SK-N-SH (cell line): ENCODE data around the gene AP4S1. TPM values are rescaled to one million over a fixed set of nuclear protein-coding genes. Genes with fewer than 3 reads are reported as not detected.

Experiments used
- CTCF ChIA-PET: fragments of 300-600, 350-600 bp; formaldehyde crosslinking; extraction: SDS; loops from one replicate; lab custom pipeline; 2021; lab: Yijun Ruan, JAX
- POLR2A ChIA-PET: fragments of 350-600 bp; sonication (Branson Sonifier 250); formaldehyde crosslinking; extraction: SDS; loops from one replicate; lab custom pipeline; 2020; ENCODE audit warnings: antibody characterized with exemption, inconsistent platforms; lab: Yijun Ruan, JAX
- DNase-seq: peaks from one replicate; pipeline ENCODE4 v3.0.0; 2012
- H2AFZ ChIP-seq: fragments of 200-600 bp; sonication (generic); 2 replicates; pipeline ENCODE4 v1.8.1; 2016; ENCODE audit warnings: antibody characterized with exemption, mild to moderate bottlenecking, low read depth
- H3F3A ChIP-seq: fragments of 200-600 bp; sonication (generic); replicated peaks from 2 replicates; pipeline ENCODE3; 2016; ENCODE audit warnings: antibody characterized with exemption, mild to moderate bottlenecking; ENCODE audit not compliant: insufficient read depth
- H3K27ac ChIP-seq, 2 experiments: fragments of 200-500 bp in 1 of 2; fragments of 200-600 bp in 1 of 2; sonication (Bioruptor generic) in 1 of 2; sonication (generic), shearing (Covaris generic) in 1 of 2; 2 replicates each; pipeline versions ENCODE4 v1.5.1 to v1.6.1; 2014 to 2016; ENCODE audit warnings: low read depth in 2 of 2, inconsistent platforms in 1 of 2, low read length in 1 of 2, mild to moderate bottlenecking in 1 of 2, mixed read lengths in 1 of 2
- H3K27me3 ChIP-seq: fragments of 200-600 bp; sonication (generic), shearing (Covaris generic); 2 replicates; pipeline ENCODE4 v1.6.1; 2016; ENCODE audit warnings: mixed run types; ENCODE audit not compliant: insufficient read depth
- H3K36me3 ChIP-seq, 2 experiments: fragments of 200-500 bp in 1 of 2; fragments of 200-600 bp in 1 of 2; sonication (Bioruptor generic) in 1 of 2; sonication (generic) in 1 of 2; replicated peaks in 1 of 2; 2 replicates each; pipeline versions ENCODE3 to v1.5.1; 2014 to 2016; ENCODE audit warnings: low read length in 1 of 2, mild to moderate bottlenecking in 1 of 2; ENCODE audit not compliant: insufficient read depth in 2 of 2, control insufficient read depth in 1 of 2
- H3K4me1 ChIP-seq, 2 experiments: fragments of 200-500 bp in 1 of 2; fragments of 200-600 bp in 1 of 2; sonication (Bioruptor generic) in 1 of 2; sonication (generic), shearing (Covaris generic) in 1 of 2; 2 replicates each; pipeline versions ENCODE4 v1.5.1 to v1.6.1; 2014 to 2016; ENCODE audit warnings: low read depth in 1 of 2, low read length in 1 of 2, mixed run types in 1 of 2; ENCODE audit not compliant: insufficient read depth in 2 of 2, control insufficient read depth in 1 of 2
- H3K4me2 ChIP-seq: fragments of 200-600 bp; sonication (generic), shearing (Covaris generic); 2 replicates; pipeline ENCODE4 v1.6.1; 2017; ENCODE audit warnings: mixed run types
- H3K4me3 ChIP-seq, 2 experiments: fragments of 200-500 bp in 1 of 2; fragments of 200-600 bp in 1 of 2; sonication (Bioruptor generic) in 1 of 2; sonication (generic), shearing (Covaris generic) in 1 of 2; 2 replicates each; pipeline versions ENCODE4 v1.5.1 to v1.8.1; 2014 to 2016; ENCODE audit warnings: low read depth in 2 of 2, inconsistent platforms in 1 of 2, low read length in 1 of 2, mild to moderate bottlenecking in 1 of 2, mixed read lengths in 1 of 2, moderate library complexity in 1 of 2
- H3K79me2 ChIP-seq: fragments of 200-600 bp; sonication (generic); 2 replicates; pipeline ENCODE4 v1.8.1; 2017; ENCODE audit warnings: mild to moderate bottlenecking; ENCODE audit not compliant: insufficient read depth
- H3K9ac ChIP-seq: fragments of 200-600 bp; sonication (generic); 2 replicates; pipeline ENCODE4 v1.6.1; 2017; ENCODE audit warnings: mixed run types
- H3K9me2 ChIP-seq: fragments of 200-600 bp; sonication (generic); 2 replicates; pipeline ENCODE4 v1.6.1; 2017; ENCODE audit warnings: mixed run types
- H3K9me3 ChIP-seq: fragments of 200-600 bp; sonication (generic); 2 replicates; pipeline ENCODE4 v1.6.1; 2017; ENCODE audit warnings: mixed run types, mild to moderate bottlenecking, moderate library complexity
- H4K20me1 ChIP-seq: fragments of 200-600 bp; sonication (generic); 2 replicates; pipeline ENCODE4 v1.6.1; 2017; ENCODE audit warnings: mild to moderate bottlenecking, mixed run types; ENCODE audit not compliant: insufficient read depth
- CHD2 ChIP-seq: fragments of 150-350 bp; IDR thresholded peaks from 2 replicates; pipeline ENCODE4 v1.6.1; 2018; ENCODE audit warnings: low read length; ENCODE audit not compliant: partially characterized antibody
- ELF1 ChIP-seq: IDR thresholded peaks from 2 replicates; pipeline ENCODE4 v1.4.0; 2012
- EZH2phosphoT487 ChIP-seq: fragments of 200-600 bp; sonication (generic); IDR thresholded peaks from 2 replicates; pipeline ENCODE4 v1.6.1; 2017; ENCODE audit warnings: low read depth, mixed run types, mild to moderate bottlenecking, antibody characterized with exemption, moderate library complexity, borderline replicate concordance
- FOSL2 ChIP-seq: IDR thresholded peaks from 2 replicates; pipeline ENCODE4 v1.4.0; 2012; ENCODE audit warnings: low read depth, mild to moderate bottlenecking, moderate library complexity, borderline replicate concordance
- FOXJ3 ChIP-seq: sonication (generic); formaldehyde crosslinking; IDR thresholded peaks from 2 replicates; pipeline ENCODE4 v1.5.1; 2020; ENCODE audit warnings: mild to moderate bottlenecking, missing genetic modification reagents
- GATA2 ChIP-seq: sonication (generic); formaldehyde crosslinking; IDR thresholded peaks from 2 replicates; pipeline ENCODE4 v1.5.0; 2020; ENCODE audit warnings: mild to moderate bottlenecking, missing genetic modification reagents
- MXI1 ChIP-seq: IDR thresholded peaks from 2 replicates; pipeline ENCODE4 v1.6.1; 2012; ENCODE audit warnings: mild to moderate bottlenecking, low read depth, low read length, improper control_type of control experiment
- NRF1 ChIP-seq: IDR thresholded peaks from 2 replicates; pipeline ENCODE4 v1.6.1; 2012; ENCODE audit warnings: low read depth, mild to moderate bottlenecking, low read length
- POLR2AphosphoS5 ChIP-seq: IDR thresholded peaks from 2 replicates; pipeline ENCODE4 v1.6.1; 2012; ENCODE audit warnings: low read depth, low read length
- RCOR1 ChIP-seq: fragments of 150-350 bp; IDR thresholded peaks from 2 replicates; pipeline ENCODE4 v1.6.1; 2017; ENCODE audit warnings: antibody characterized with exemption, low read length
- RFX5 ChIP-seq: IDR thresholded peaks from 2 replicates; pipeline ENCODE4 v1.6.1; 2012; ENCODE audit warnings: mild to moderate bottlenecking, improper control_type of control experiment, low read length
- RXRA ChIP-seq: IDR thresholded peaks from 2 replicates; pipeline ENCODE4 v1.4.0; 2012; ENCODE audit warnings: low read depth, mild to moderate bottlenecking, borderline replicate concordance
- TAF1 ChIP-seq: IDR thresholded peaks from 2 replicates; pipeline ENCODE4 v1.6.1; 2012; ENCODE audit warnings: low read depth, mild to moderate bottlenecking, low read length, moderate library complexity, borderline replicate concordance
- TCF12 ChIP-seq: IDR thresholded peaks from 2 replicates; pipeline ENCODE4 v1.4.0; 2012
- TEAD4 ChIP-seq: IDR thresholded peaks from 2 replicates; pipeline ENCODE4 v1.4.0; 2012; ENCODE audit warnings: mild to moderate bottlenecking, borderline replicate concordance; ENCODE audit not compliant: insufficient read depth
- WGBS: methylation state at CpG from one replicate; pipeline ENCODE4 v1.1.6; 2017; ENCODE audit warnings: low lambda C conversion rate; 5-methylcytosine and 5-hydroxymethylcytosine counted together
- polyA plus RNA-seq, 3 experiments: library from polyadenylated mRNA; depleted of rRNA; stranded (reverse); fragments of >200 nt; gene quantifications; 2 replicates each; pipeline ENCODE4 v1.2.3, GENCODE V29; 2012
- TF ChIP-seq, protein P1 (sequence below): fragments of 150-350 bp; IDR thresholded peaks from 2 replicates; pipeline ENCODE4 v1.6.1; 2016; ENCODE audit warnings: mild to moderate bottlenecking, low read depth, low read length
- TF ChIP-seq, protein P2 (sequence below): fragments of 150-350 bp; IDR thresholded peaks from 2 replicates; pipeline ENCODE4 v1.6.1; 2017; ENCODE audit warnings: antibody characterized with exemption, low read length, low read depth, borderline replicate concordance
- TF ChIP-seq, protein P3 (sequence below): IDR thresholded peaks from 2 replicates; pipeline ENCODE4 v1.4.0; 2012; ENCODE audit warnings: low read depth, borderline replicate concordance
- TF ChIP-seq, protein P4 (sequence below): IDR thresholded peaks from 2 replicates; pipeline ENCODE4 v1.4.0; 2012; ENCODE audit warnings: low read depth
- TF ChIP-seq, protein P5 (sequence below): IDR thresholded peaks from 2 replicates; pipeline ENCODE4 v1.4.0; 2012; ENCODE audit warnings: low read depth, borderline replicate concordance

AP4S1 gene
- polyA plus RNA-seq, 1 of the 3 experiments (the other 2 are of a cell fraction): 1.7 TPM

DNA sequence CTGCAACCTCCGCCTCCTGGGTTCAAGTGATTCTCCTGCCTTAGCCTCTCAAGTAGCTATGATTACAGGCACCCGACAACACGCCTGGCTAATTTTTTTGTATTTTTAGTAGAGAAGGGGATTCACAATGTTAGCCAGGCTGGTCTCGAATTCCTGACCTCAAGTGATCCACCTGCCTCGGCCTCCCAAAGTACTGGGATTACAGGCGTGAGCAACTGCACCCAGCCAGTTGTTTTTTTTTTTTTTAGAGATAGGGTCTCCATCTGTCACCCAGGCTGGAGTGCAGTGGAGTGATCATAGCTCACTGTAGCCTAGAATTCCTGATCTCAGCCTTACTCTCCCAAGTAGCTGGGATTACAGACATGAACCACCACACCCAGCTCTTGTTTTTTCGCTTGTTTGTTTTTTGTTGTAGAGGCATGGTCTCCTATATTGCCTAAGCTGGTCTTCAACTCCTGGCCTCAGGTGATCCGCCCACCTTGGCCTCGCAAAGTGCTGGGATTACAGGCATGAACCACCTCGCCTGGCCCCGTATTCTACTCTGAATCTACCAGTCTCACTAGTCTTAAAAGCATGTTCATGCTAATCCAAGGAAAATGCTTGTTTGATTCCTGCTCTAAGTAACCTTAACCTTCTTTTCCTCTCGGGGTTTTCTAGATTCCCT is 32.4 kb downstream of the AP4S1 start:
- Histone ChIP-seq H3K36me3 (no peaks in the 10 kb centered on the region), H3K9me3 (no peaks in the 10 kb centered on the region), H3K9me2 (no peaks in the 10 kb centered on the region), H3K4me2 (no peak overlapping the region), H3K27me3 (no peaks in the 10 kb centered on the region), H3F3A (peaks cover 7% of the 10 kb centered on the region), H3K79me2 (no peaks in the 10 kb centered on the region), H2AFZ (no peak overlapping the region), H3K27ac (no peak overlapping the region), H3K4me1 (peaks cover 0 to 10% of the 10 kb centered on the region in 2 experiments; a peak in 1 of 4 replicates), H3K9ac (no peak overlapping the region), H3K4me3 (no peak overlapping the region), H4K20me1 (no peaks in the 10 kb centered on the region)
- TF ChIP-seq GATA2 (CRISPR knock-in tag): no peak
- TF ChIP-seq NRF1: no peak
- TF ChIP-seq, protein P1, sequence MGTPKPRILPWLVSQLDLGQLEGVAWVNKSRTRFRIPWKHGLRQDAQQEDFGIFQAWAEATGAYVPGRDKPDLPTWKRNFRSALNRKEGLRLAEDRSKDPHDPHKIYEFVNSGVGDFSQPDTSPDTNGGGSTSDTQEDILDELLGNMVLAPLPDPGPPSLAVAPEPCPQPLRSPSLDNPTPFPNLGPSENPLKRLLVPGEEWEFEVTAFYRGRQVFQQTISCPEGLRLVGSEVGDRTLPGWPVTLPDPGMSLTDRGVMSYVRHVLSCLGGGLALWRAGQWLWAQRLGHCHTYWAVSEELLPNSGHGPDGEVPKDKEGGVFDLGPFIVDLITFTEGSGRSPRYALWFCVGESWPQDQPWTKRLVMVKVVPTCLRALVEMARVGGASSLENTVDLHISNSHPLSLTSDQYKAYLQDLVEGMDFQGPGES: no peak
- TF ChIP-seq, protein P2, sequence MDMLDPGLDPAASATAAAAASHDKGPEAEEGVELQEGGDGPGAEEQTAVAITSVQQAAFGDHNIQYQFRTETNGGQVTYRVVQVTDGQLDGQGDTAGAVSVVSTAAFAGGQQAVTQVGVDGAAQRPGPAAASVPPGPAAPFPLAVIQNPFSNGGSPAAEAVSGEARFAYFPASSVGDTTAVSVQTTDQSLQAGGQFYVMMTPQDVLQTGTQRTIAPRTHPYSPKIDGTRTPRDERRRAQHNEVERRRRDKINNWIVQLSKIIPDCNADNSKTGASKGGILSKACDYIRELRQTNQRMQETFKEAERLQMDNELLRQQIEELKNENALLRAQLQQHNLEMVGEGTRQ: no peak
- TF ChIP-seq MXI1: no peak
- TF ChIP-seq POLR2AphosphoS5: no peak
- no peak for TF ChIP-seq CHD2
- TF ChIP-seq RXRA: no peak
- TF ChIP-seq ELF1: no peak
- no peak for TF ChIP-seq FOSL2
- no peak for DNase-seq
- WGBS: 87% methylated on average over 12 of the region's 12 CpGs
- CTCF ChIA-PET: interaction anchor here (1.2 kb wide), 1 partner anchor 25 kb away, joined by 3 read pairs; no protein-coding TSS in a partner anchor
- POLR2A ChIA-PET: no interaction called here

DNA sequence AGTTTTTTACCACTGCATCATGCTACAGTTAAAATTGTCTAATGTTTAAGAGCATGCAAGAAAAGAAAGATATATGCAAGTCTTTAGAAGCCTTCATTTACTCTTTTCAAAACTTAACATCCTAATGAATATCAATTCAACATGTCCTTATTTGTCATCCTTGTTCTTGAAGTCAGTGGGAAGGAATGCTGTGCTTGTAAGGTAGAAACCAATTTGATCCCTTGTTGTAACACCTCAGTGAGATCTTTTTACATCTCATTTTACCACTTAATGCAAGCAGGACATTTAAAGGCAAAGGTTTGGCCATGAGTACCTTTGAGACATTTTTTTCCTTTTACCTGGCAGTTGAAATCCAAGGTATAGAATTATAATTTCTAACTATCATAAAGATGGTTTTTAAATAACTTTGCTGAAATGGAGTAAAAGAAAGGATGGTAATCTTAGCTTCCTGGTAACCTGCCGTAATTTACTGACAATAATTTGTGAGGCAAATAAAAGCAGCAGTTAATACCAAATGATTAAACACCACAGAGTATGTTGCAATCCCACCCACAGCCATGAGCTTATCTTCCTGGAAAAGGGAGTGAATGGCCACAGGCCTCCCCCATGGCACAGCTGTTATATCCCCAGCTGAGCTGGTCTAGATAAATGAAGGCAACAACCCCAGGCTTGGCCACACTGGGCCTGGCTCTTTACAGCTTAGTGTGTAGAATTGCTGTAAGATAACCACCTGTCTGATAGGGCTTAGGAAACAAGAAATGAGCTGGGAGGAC is 33.9 kb downstream of the AP4S1 start:
- H3K9me2 ChIP-seq: no peaks in the 10 kb centered on the region
- H3K27me3 ChIP-seq: no peaks in the 10 kb centered on the region
- H3K36me3 ChIP-seq: no peaks in the 10 kb centered on the region
- no peak overlapping the region for H3K4me2 ChIP-seq
- peaks cover 0 to 10% of the 10 kb centered on the region in 2 experiments; a peak in 1 of 4 replicates for H3K4me1 ChIP-seq
- H3K9me3 ChIP-seq: no peaks in the 10 kb centered on the region
- H3F3A ChIP-seq: peaks cover 5% of the 10 kb centered on the region
- POLR2A ChIA-PET: no interaction called here
- H2AFZ ChIP-seq: no peak overlapping the region
- H4K20me1 ChIP-seq: no peaks in the 10 kb centered on the region
- no peak for DNase-seq
- H3K9ac ChIP-seq: no peak overlapping the region
- H3K79me2 ChIP-seq: no peaks in the 10 kb centered on the region
- H3K4me3 ChIP-seq: no peak overlapping the region
- CTCF ChIA-PET: interaction anchor here (0.6 kb wide), 1 partner anchor 296 kb away, joined by 3 read pairs; no protein-coding TSS in a partner anchor
- no peak overlapping the region for H3K27ac ChIP-seq
- 83% methylated on average over 1 of the region's 1 CpG for WGBS
- TF ChIP-seq, protein P3, sequence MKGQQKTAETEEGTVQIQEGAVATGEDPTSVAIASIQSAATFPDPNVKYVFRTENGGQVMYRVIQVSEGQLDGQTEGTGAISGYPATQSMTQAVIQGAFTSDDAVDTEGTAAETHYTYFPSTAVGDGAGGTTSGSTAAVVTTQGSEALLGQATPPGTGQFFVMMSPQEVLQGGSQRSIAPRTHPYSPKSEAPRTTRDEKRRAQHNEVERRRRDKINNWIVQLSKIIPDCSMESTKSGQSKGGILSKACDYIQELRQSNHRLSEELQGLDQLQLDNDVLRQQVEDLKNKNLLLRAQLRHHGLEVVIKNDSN: no peak
- TF ChIP-seq, protein P4, sequence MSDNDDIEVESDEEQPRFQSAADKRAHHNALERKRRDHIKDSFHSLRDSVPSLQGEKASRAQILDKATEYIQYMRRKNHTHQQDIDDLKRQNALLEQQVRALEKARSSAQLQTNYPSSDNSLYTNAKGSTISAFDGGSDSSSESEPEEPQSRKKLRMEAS: no peak
- TF ChIP-seq RFX5: no peak
- TF ChIP-seq TAF1: no peak
- TF ChIP-seq TEAD4: no peak
- TF ChIP-seq RCOR1: no peak
- TF ChIP-seq, protein P5, sequence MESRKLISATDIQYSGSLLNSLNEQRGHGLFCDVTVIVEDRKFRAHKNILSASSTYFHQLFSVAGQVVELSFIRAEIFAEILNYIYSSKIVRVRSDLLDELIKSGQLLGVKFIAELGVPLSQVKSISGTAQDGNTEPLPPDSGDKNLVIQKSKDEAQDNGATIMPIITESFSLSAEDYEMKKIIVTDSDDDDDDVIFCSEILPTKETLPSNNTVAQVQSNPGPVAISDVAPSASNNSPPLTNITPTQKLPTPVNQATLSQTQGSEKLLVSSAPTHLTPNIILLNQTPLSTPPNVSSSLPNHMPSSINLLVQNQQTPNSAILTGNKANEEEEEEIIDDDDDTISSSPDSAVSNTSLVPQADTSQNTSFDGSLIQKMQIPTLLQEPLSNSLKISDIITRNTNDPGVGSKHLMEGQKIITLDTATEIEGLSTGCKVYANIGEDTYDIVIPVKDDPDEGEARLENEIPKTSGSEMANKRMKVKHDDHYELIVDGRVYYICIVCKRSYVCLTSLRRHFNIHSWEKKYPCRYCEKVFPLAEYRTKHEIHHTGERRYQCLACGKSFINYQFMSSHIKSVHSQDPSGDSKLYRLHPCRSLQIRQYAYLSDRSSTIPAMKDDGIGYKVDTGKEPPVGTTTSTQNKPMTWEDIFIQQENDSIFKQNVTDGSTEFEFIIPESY: no peak
- no peak for TF ChIP-seq GATA2 (CRISPR knock-in tag)
- no peak for TF ChIP-seq TCF12
- no peak for TF ChIP-seq POLR2AphosphoS5
- no peak for TF ChIP-seq EZH2phosphoT487
- no peak for TF ChIP-seq ELF1
- no peak for TF ChIP-seq FOXJ3 (CRISPR knock-in tag)
